ENCODE data around the gene PLCB4. TPM values are rescaled to one million over a fixed set of nuclear protein-coding genes. Genes with fewer than 3 reads are reported as not detected.

PLCB4 gene
- total and polyA plus RNA-seq, 12 donors: 0.26 to 8.5 (median 2.8) TPM

GRCh38 chr20:9214685-9215084 lies 145.8 kb downstream of the PLCB4 start:
- no peak overlapping the region for H3K27ac ChIP-seq
- H3K27me3 ChIP-seq: no peaks in the 10 kb centered on the region
- peaks cover 0 to 13% of the 10 kb centered on the region in 2 donors for H3K4me1 ChIP-seq (replicated peaks in 1 of 2)
- intact Hi-C loops (cut with DNase I): no loop called here
- H3K4me3 ChIP-seq: no peak overlapping the region
- TF ChIP-seq POLR2A (IDR thresholded peaks at IDR 0.05) (no peak), CTCF (IDR thresholded peaks at IDR 0.05) (no peak)
- H3K9me3 ChIP-seq (replicated peaks in 1 of 3): no peaks in the 10 kb centered on the region
- no peak for DNase-seq
- 49 to 61% (median 55%) methylated on average over 3 of the region's 3 CpGs for WGBS, 4 donors
- H3K36me3 ChIP-seq (replicated peaks in 1 of 2): no peaks in the 10 kb centered on the region

- Histone ChIP-seq H3K4me1 (replicated peaks in 1 of 2) (peaks cover 0 to 13% of the 10 kb centered on the region in 2 donors), H3K9me3 (replicated peaks in 1 of 3) (no peaks in the 10 kb centered on the region), H3K36me3 (replicated peaks in 1 of 2) (no peaks in the 10 kb centered on the region), H3K27me3 (no peaks in the 10 kb centered on the region), H3K4me3 (no peak overlapping the region), H3K27ac (no peak overlapping the region)
- intact Hi-C loops (cut with DNase I): no loop called here
- no peak for TF ChIP-seq POLR2A (IDR thresholded peaks at IDR 0.05)
- TF ChIP-seq CTCF (IDR thresholded peaks at IDR 0.05): peak in 4 of 6 experiments; percentile 12 to 40 (median 15)
- DNase-seq: no peak
- WGBS, 4 donors: 73 to 83% (median 82%) methylated on average over 2 of the region's 2 CpGs
These were observed 146.7 kb downstream of the PLCB4 start for GRCh38 chr20:9215539-9215938.

- Histone ChIP-seq H3K9me3 (replicated peaks in 1 of 3) (no peaks in the 10 kb centered on the region), H3K4me3 (no peak overlapping the region), H3K27ac (no peak overlapping the region), H3K36me3 (replicated peaks in 1 of 2) (no peaks in the 10 kb centered on the region), H3K4me1 (replicated peaks in 1 of 2) (peaks cover 0 to 13% of the 10 kb centered on the region in 2 donors), H3K27me3 (no peaks in the 10 kb centered on the region)
- intact Hi-C loops (cut with DNase I): no loop called here
- DNase-seq: peak in 2 of 7 donors; percentile 7 to 21
- WGBS, 4 donors: 22 to 26% (median 24%) methylated on average over 6 of the region's 6 CpGs
- TF ChIP-seq CTCF (IDR thresholded peaks at IDR 0.05) (no peak), POLR2A (IDR thresholded peaks at IDR 0.05) (no peak)
These were observed 149.7 kb downstream of the PLCB4 start for GRCh38 chr20:9218531-9218961.

- intact Hi-C loops (cut with DNase I): no loop called here
- WGBS, 4 donors: 67 to 78% (median 76%) methylated on average over 6 of the region's 6 CpGs
These were observed 152.1 kb downstream of the PLCB4 start for GRCh38 chr20:9220874-9221547.

More at GRCh38 chr20:9220874-9221547, 152.1 kb downstream of the PLCB4 start:
- H3K4me3 ChIP-seq: no peak overlapping the region
- peaks cover 0 to 13% of the 10 kb centered on the region in 2 donors for H3K4me1 ChIP-seq (replicated peaks in 1 of 2)
- no peaks in the 10 kb centered on the region for H3K27me3 ChIP-seq
- H3K27ac ChIP-seq: no peak overlapping the region
- no peaks in the 10 kb centered on the region for H3K36me3 ChIP-seq (replicated peaks in 1 of 2)
- H3K9me3 ChIP-seq (replicated peaks in 1 of 3): no peaks in the 10 kb centered on the region
- DNase-seq: no peak
- no peak for TF ChIP-seq POLR2A (IDR thresholded peaks at IDR 0.05)
- TF ChIP-seq CTCF (IDR thresholded peaks at IDR 0.05): no peak

Measured in adrenal gland (tissue), 12 donors.